ENCODE measurements around the gene RERE. TPM values are rescaled to one million over a fixed set of nuclear protein-coding genes. Genes with fewer than 3 reads are reported as not detected.

The RERE gene
- total RNA-seq, 1 experiment from 2014 or later = 40.6 TPM

GRCh38 chr1:8754993-8755392 is 62.4 kb downstream of the RERE start:
- CTCF ChIA-PET = no interaction called here
- Histone ChIP-seq H3K9me2 (ENCODE audit: insufficient read depth) (no peaks in the 10 kb centered on the region), H3K36me3 (ENCODE audit: control insufficient read depth in 1 of 2, insufficient read depth in 2 of 2, low read length in 2 of 2) (no peaks in the 10 kb centered on the region), H3K9me3 (ENCODE audit: control insufficient read depth in 1 of 2, insufficient read depth in 1 of 2, low read depth in 1 of 2, low read length in 2 of 2) (no peaks in the 10 kb centered on the region), H3K9ac (ENCODE audit: low read length) (no peak overlapping the region), H2AFZ (ENCODE audit: low read depth, low read length, poor library complexity, severe bottlenecking) (no peak overlapping the region), H3K4me2 (ENCODE audit: low read length) (no peak overlapping the region), H3K27ac (ENCODE audit: low read depth, low read length) (no peak overlapping the region), H3K4me3 (replicated peaks in 1 of 2; ENCODE audit: low read depth in 1 of 2, low read length in 2 of 2) (no peak overlapping the region), H3K4me1 (ENCODE audit: control insufficient read depth in 1 of 2, insufficient read depth in 2 of 2, low read length in 2 of 2) (no peaks in the 10 kb centered on the region), H3K79me2 (ENCODE audit: insufficient read depth, low read length) (peaks cover 3% of the 10 kb centered on the region; the same call in 1 of the 2 replicates), H3K27me3 (ENCODE audit: insufficient read depth, low read length) (no peaks in the 10 kb centered on the region), H4K20me1 (ENCODE audit: insufficient read depth) (no peaks in the 10 kb centered on the region; the same call in 1 of the 2 replicates)
- no TSS peak for BruUV-seq (replicated peaks)
- intact Hi-C loops (cut with micrococcal nuclease) = no loop called here
- POLR2A ChIA-PET = no interaction called here
- RAD21 ChIA-PET (ENCODE audit: low non-redundant PET in 1 of 2, low total read pairs in 2 of 2, uncharacterized antibody in 2 of 2, unreplicated experiment in 2 of 2) = no interaction called here
- TF ChIP-seq SP1 (IDR thresholded peaks at IDR 0.05; ENCODE audit: low read depth) = no peak
- no peak for TF ChIP-seq ATF3 (IDR thresholded peaks at IDR 0.05)
- no peak for TF ChIP-seq MAX (IDR thresholded peaks at IDR 0.05)
- TF ChIP-seq RAD21 (IDR thresholded peaks at IDR 0.05; ENCODE audit: low read depth) = no peak
- no peak for TF ChIP-seq REST (IDR thresholded peaks at IDR 0.05; ENCODE audit: low read depth)
- TF ChIP-seq CBX3 (IDR thresholded peaks at IDR 0.05; ENCODE audit: low read depth) = no peak
- no peak for TF ChIP-seq EGR1 (IDR thresholded peaks at IDR 0.05; ENCODE audit: low read depth)
- no peak for TF ChIP-seq SIN3A (IDR thresholded peaks at IDR 0.05; ENCODE audit: low read depth)
- no peak for TF ChIP-seq EZH2 (IDR thresholded peaks at IDR 0.05)
- TF ChIP-seq CTCF (IDR thresholded peaks at IDR 0.05 in 2 of 3, conservative IDR thresholded peaks at IDR 0.05 in 1 of 3; ENCODE audit: borderline replicate concordance in 1 of 3, insufficient read depth in 1 of 3, low read depth in 2 of 3, low read length in 2 of 3) = no peak
- TF ChIP-seq JUND (IDR thresholded peaks at IDR 0.05) = no peak
- no peak for TF ChIP-seq ZBTB33 (IDR thresholded peaks at IDR 0.05; ENCODE audit: extremely low read depth, insufficient replicate concordance, low read length)
- no peak for TF ChIP-seq ZNF274 (IDR thresholded peaks at IDR 0.05; ENCODE audit: low read depth, low read length)
- TF ChIP-seq POLR2A (IDR thresholded peaks at IDR 0.05; ENCODE audit: borderline replicate concordance, extremely low read depth, insufficient read depth, insufficient read length) = no peak
- ATAC-seq = no peak
- no peak for DNase-seq (ENCODE audit: low read depth, low spot score)
